Right lobe of liver (tissue), 4 donors: ENCODE data around the gene CARTPT.

Experiments used
- POLR2A ChIP-seq: fragments of 450-650 bp; IDR thresholded peaks from one replicate; pipeline ENCODE4 v1.6.1; 2017; ENCODE audit warnings: antibody characterized with exemption, mild to moderate bottlenecking
- TF ChIP-seq, protein P1 (sequence below), 4 donors: fragments of 200-600 bp in 3 of 4; fragments of 450-650 bp in 1 of 4; IDR thresholded peaks; one replicate each; pipeline versions ENCODE4 v1.5.1 to v1.8.0; 2016 to 2022; ENCODE audit warnings: antibody characterized with exemption in 4 of 4, mild to moderate bottlenecking in 2 of 4
- donor health status: DM: no; HTN: no; CAD: no.
- donor health status: DM: no; HTN: no; CAD: no.
- donor health status: DM: no; HTN: yes; CAD: no.

DNA sequence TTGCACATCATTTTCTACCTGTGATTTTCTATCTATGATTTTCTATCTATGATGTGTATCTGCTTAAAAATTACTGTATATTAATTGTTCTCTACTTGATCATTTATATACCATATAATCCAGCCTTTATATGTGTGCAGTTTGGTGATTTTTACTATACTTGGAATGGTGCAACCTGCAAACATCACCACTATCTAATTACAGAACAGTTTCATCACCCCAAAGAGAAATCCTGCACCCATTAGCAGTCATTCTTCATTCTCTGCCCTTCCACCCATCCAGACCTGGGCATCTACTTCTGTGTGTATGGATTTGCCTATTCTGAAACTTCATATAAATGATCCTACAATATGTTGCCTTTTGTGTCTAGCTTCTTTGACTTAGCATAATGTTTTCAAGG, 51.3 kb downstream of the CARTPT start:
- TF ChIP-seq, protein P1, sequence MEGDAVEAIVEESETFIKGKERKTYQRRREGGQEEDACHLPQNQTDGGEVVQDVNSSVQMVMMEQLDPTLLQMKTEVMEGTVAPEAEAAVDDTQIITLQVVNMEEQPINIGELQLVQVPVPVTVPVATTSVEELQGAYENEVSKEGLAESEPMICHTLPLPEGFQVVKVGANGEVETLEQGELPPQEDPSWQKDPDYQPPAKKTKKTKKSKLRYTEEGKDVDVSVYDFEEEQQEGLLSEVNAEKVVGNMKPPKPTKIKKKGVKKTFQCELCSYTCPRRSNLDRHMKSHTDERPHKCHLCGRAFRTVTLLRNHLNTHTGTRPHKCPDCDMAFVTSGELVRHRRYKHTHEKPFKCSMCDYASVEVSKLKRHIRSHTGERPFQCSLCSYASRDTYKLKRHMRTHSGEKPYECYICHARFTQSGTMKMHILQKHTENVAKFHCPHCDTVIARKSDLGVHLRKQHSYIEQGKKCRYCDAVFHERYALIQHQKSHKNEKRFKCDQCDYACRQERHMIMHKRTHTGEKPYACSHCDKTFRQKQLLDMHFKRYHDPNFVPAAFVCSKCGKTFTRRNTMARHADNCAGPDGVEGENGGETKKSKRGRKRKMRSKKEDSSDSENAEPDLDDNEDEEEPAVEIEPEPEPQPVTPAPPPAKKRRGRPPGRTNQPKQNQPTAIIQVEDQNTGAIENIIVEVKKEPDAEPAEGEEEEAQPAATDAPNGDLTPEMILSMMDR (IDR thresholded peaks at IDR 0.05), result no peak
- TF ChIP-seq POLR2A, result no peak
